Activated CD4-positive, alpha-beta T cell treated with anti-CD3 and anti-CD28 coated beads, Interleukin-2, amount 10 ng/mL, durations not matched to agents 24 days and 14 days (primary cell): ENCODE data around the gene PIK3R1. TPM values are rescaled to one million over a fixed set of nuclear protein-coding genes. Genes with fewer than 3 reads are reported as not detected.

Experiments
- DNase-seq: peaks from one replicate; pipeline ENCODE4 v3.0.0; 2022
- H3K27ac Mint-ChIP-seq: one replicate; pipeline ENCODE4 v1.8.0; 2022; ENCODE audit warnings: mild to moderate bottlenecking, mixed read lengths
- H3K27me3 Mint-ChIP-seq: one replicate; pipeline ENCODE4 v1.8.0; 2022; ENCODE audit warnings: mixed read lengths
- H3K36me3 Mint-ChIP-seq: one replicate; pipeline ENCODE4 v1.8.0; 2022; ENCODE audit warnings: low read depth, mild to moderate bottlenecking, mixed read lengths
- H3K4me1 Mint-ChIP-seq: one replicate; pipeline ENCODE4 v1.8.0; 2021; ENCODE audit warnings: mixed read lengths
- H3K4me3 Mint-ChIP-seq: one replicate; pipeline ENCODE4 v1.8.0; 2022; ENCODE audit warnings: mild to moderate bottlenecking, moderate library complexity, mixed read lengths
- H3K9me3 Mint-ChIP-seq: one replicate; pipeline ENCODE4 v1.8.0; 2021; ENCODE audit warnings: mixed read lengths
- intact Hi-C: fragments of 100-400 bp; cut with micrococcal nuclease; formaldehyde crosslinking; loops from one replicate; pipeline ENCODE4 v1.15.1; 2023
- total RNA-seq: library from RNA; stranded (reverse); gene quantifications from 2 replicates; pipeline ENCODE4 v1.2.3, GENCODE V29; 2022

The PIK3R1 gene
- total RNA-seq, 1 donor from 2014 or later = 38.6 TPM

- H3K4me1 Mint-ChIP-seq = peaks cover 37% of the 10 kb centered on the region
These were observed 315 bp downstream of the PIK3R1 start for GRCh38 chr5:68215898-68216244.

DNA sequence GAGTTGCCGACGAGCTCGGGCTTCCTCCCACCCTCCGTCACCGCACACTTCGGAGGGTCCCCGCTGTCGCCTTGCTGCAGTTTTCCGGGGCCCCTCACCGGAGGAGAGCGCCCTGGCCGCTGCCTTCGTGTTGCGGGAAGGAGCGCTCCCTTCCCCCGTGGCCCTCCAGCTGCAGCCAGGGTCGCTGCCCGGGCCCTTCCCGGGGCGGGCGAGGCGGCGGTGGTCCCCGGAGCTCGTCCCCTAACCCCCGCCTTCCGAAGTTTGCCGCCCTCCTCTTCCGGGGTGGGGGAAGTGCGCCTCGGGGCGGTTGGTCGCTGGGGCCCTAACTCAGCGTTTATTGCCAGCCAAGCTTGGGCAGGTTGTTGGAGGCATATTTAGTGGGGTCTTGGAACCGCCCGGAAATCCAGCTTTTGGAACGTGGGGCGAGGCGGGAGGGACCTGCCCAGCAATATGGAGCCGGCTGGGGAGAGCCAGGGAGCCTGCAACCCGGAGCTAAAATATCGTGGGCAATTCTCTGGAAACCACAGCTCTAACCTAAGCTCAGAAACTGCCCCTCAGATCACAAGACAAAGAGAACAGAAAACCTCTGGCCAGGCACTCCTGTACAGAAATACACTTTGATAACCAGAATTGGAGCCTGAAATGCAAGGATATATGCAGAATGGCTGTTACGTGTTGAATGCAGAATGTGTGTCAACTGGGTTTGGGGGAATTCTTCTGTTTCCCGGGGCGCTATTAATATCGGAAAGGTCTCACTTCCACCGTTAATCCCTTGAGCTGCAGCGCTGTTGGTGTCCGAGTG lies 890 bp downstream of the PIK3R1 start:
- no peaks in the 10 kb centered on the region for H3K27me3 Mint-ChIP-seq
- intact Hi-C loops = loop anchor here (1.0 to 10.0 kb wide), 4 partner anchors 58 to 951 kb away; partner anchors contain the start of gene CCNB1
- peaks cover 37% of the 10 kb centered on the region for H3K4me1 Mint-ChIP-seq
- peak overlapping the region; percentile 80 for H3K27ac Mint-ChIP-seq
- DNase-seq = peak; percentile 89
- peaks cover 27% of the 10 kb centered on the region for H3K36me3 Mint-ChIP-seq
- peaks cover 8% of the 10 kb centered on the region for H3K9me3 Mint-ChIP-seq
- peak overlapping the region; percentile 89 for H3K4me3 Mint-ChIP-seq

More at GRCh38 chr5:68215898-68216244, 315 bp downstream of the PIK3R1 start:
- DNase-seq = no peak
- H3K27ac Mint-ChIP-seq = peak overlapping the region; percentile 80
- peaks cover 13% of the 10 kb centered on the region for H3K9me3 Mint-ChIP-seq
- no peaks in the 10 kb centered on the region for H3K27me3 Mint-ChIP-seq
- peak overlapping the region; percentile 89 for H3K4me3 Mint-ChIP-seq
- intact Hi-C loops = loop anchor here (1.0 to 10.0 kb wide), 9 partner anchors 23 to 1212 kb away; partner anchors contain the start of gene CCNB1
- H3K36me3 Mint-ChIP-seq = peaks cover 27% of the 10 kb centered on the region

DNA sequence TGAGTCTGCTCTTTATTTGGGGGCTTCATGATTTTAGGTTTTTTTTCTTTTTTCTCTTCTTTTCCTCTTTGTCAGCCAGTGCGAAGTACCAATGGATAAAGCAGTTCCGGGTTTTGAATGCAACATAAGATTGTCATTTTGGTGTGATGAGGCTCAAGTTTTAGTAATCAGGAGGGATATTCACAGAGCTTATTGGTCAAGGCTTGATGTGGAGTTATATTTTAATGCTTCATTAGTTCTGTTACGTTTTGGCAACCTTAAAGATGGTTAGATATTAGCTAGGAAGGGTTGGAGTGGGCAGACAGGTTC lies 1.4 kb downstream of the PIK3R1 start:
- Mint-ChIP-seq H3K27me3 (no peaks in the 10 kb centered on the region), H3K4me3 (peak overlapping the region; percentile 89), H3K4me1 (peaks cover 39% of the 10 kb centered on the region), H3K27ac (peak overlapping the region; percentile 80), H3K9me3 (peaks cover 3% of the 10 kb centered on the region), H3K36me3 (peaks cover 26% of the 10 kb centered on the region)
- DNase-seq = no peak
- intact Hi-C loops = loop anchor here (2.0 to 10.0 kb wide), 3 partner anchors 58 to 950 kb away; partner anchors contain the start of gene CCNB1

- intact Hi-C loops = loop anchor here (2.0 to 10.0 kb wide), 3 partner anchors 57 to 950 kb away; partner anchors contain the start of gene CCNB1
- no peak for DNase-seq
- no peaks in the 10 kb centered on the region for H3K9me3 Mint-ChIP-seq
- H3K4me3 Mint-ChIP-seq = peak overlapping the region; percentile 89
- H3K4me1 Mint-ChIP-seq = peaks cover 44% of the 10 kb centered on the region
- no peaks in the 10 kb centered on the region for H3K27me3 Mint-ChIP-seq
- H3K36me3 Mint-ChIP-seq = peaks cover 29% of the 10 kb centered on the region
- H3K27ac Mint-ChIP-seq = no peak overlapping the region
These were observed 2.0 kb downstream of the PIK3R1 start for GRCh38 chr5:68217528-68217927.

DNA sequence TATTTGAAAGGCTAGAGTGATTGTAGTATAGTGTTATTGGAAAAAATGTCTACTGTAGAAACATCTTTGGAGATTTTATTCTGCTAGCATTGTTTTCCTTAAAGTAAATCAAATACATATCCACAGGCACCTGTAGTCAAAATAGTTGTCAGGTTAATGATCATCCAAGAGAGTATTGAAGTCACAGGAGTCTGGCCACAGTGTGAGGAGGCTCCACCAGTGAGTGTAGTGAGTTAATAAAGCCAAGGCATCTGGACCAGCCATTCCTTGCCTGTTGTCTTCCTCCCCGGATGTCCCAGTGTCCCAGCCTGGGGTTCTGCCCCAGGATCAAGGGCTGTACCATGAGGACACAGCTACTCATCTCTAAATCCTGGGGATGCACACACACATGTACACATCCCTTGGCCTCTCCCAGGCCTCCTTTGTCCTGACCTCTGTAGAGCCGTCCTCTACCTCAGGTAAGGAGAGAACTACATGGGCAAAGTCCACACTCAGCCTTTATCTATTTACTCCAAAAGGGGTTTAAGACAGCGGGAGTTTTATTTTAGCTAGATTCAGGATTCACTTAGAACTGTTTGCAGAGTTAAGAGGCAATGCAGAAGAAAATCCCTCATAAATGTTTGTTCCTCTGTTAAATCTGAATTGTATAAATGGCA lies 3.7 kb downstream of the PIK3R1 start:
- intact Hi-C loops = loop anchor here (5.0 to 10.0 kb wide), 2 partner anchors 166 to 948 kb away; partner anchors contain the start of gene CCNB1
- Mint-ChIP-seq H3K4me1 (peaks cover 51% of the 10 kb centered on the region), H3K36me3 (peaks cover 34% of the 10 kb centered on the region), H3K4me3 (no peak overlapping the region), H3K27ac (no peak overlapping the region), H3K27me3 (no peaks in the 10 kb centered on the region), H3K9me3 (no peaks in the 10 kb centered on the region)
- DNase-seq = no peak

DNA sequence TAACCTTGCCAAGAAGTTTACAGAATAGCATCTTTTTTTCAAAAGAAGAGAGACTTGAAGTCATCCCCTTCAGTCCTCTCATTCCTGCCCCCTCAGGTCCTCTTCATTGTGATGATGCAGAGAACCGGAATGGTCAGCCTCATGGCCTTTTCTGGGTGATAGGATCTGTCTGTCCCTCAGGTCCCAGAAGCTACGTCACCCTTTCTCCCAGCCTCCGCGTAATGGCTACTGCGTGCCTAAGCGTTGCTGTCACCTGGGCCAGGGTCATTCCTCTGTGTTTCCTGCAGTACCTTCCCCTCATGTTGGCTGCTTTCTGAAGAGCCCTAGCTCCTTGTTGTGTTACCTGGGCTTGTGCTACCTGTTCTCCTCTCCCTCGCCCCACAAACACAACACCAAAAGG lies 4.7 kb downstream of the PIK3R1 start:
- no peaks in the 10 kb centered on the region for H3K9me3 Mint-ChIP-seq
- H3K27ac Mint-ChIP-seq = no peak overlapping the region
- no peak overlapping the region for H3K4me3 Mint-ChIP-seq
- no peak for DNase-seq
- peaks cover 34% of the 10 kb centered on the region for H3K36me3 Mint-ChIP-seq
- intact Hi-C loops = no loop called here
- no peaks in the 10 kb centered on the region for H3K27me3 Mint-ChIP-seq
- peaks cover 54% of the 10 kb centered on the region for H3K4me1 Mint-ChIP-seq

- H3K27me3 Mint-ChIP-seq = no peaks in the 10 kb centered on the region
- intact Hi-C loops = no loop called here
- peaks cover 38% of the 10 kb centered on the region for H3K36me3 Mint-ChIP-seq
These were observed 5.4 kb downstream of the PIK3R1 start for GRCh38 chr5:68220914-68221313.

DNA sequence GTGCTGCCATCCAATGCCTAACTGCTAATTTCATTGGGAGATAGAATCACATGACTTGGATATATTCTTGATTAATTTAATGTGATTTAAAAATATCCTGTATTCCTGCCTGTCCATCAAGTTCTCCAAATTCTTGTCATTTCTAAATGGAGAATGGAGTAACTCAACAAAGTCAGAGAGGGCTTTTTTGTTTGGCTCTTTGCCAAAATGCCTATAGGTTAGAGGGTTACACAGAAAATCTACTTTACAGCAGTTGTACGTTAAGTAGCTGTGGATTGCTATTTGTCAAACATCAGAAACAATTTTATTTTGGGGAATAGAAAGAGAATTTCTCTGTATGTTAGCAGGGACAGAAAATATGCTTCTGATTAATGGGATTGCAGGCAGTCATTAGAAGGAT lies 5.9 kb downstream of the PIK3R1 start:
- no peak overlapping the region for H3K4me3 Mint-ChIP-seq
- H3K36me3 Mint-ChIP-seq = peaks cover 42% of the 10 kb centered on the region
- H3K27me3 Mint-ChIP-seq = no peaks in the 10 kb centered on the region
- no peak for DNase-seq
- no peaks in the 10 kb centered on the region for H3K9me3 Mint-ChIP-seq
- intact Hi-C loops = no loop called here
- H3K27ac Mint-ChIP-seq = no peak overlapping the region
- H3K4me1 Mint-ChIP-seq = peaks cover 62% of the 10 kb centered on the region

More at GRCh38 chr5:68220914-68221313, 5.4 kb downstream of the PIK3R1 start:
- H3K9me3 Mint-ChIP-seq = no peaks in the 10 kb centered on the region
- no peak overlapping the region for H3K27ac Mint-ChIP-seq
- peaks cover 60% of the 10 kb centered on the region for H3K4me1 Mint-ChIP-seq
- DNase-seq = no peak
- no peak overlapping the region for H3K4me3 Mint-ChIP-seq

DNA sequence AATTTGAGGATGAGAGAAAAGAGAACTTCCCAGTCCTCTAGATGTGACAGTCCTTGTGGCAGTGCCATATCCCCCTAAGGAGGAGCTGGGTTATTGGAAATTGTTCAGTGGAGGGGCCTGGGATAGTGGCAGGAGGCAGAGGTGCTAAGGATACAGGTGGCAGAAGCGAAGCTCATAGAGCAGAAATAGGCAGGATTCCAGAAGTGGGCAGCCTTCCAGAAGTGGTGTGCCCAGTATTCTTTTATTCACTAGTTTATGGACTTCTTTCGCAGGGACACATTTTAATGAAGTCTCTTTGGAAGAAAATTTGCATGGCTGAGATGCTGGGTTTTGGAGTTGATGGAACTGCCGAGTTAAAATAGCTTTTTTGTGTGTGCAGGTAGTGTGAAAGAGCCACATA lies 6.8 kb downstream of the PIK3R1 start:
- Mint-ChIP-seq H3K27me3 (no peaks in the 10 kb centered on the region), H3K9me3 (no peaks in the 10 kb centered on the region), H3K4me3 (no peak overlapping the region), H3K36me3 (peaks cover 46% of the 10 kb centered on the region), H3K27ac (no peak overlapping the region), H3K4me1 (peaks cover 59% of the 10 kb centered on the region)
- intact Hi-C loops = no loop called here
- DNase-seq = peak; percentile 38

- intact Hi-C loops = no loop called here
- Mint-ChIP-seq H3K36me3 (peaks cover 51% of the 10 kb centered on the region), H3K4me1 (peaks cover 53% of the 10 kb centered on the region), H3K27me3 (no peaks in the 10 kb centered on the region), H3K27ac (no peak overlapping the region), H3K4me3 (no peak overlapping the region), H3K9me3 (no peaks in the 10 kb centered on the region)
- no peak for DNase-seq
These were observed 7.3 kb downstream of the PIK3R1 start for GRCh38 chr5:68222824-68223354.

DNA sequence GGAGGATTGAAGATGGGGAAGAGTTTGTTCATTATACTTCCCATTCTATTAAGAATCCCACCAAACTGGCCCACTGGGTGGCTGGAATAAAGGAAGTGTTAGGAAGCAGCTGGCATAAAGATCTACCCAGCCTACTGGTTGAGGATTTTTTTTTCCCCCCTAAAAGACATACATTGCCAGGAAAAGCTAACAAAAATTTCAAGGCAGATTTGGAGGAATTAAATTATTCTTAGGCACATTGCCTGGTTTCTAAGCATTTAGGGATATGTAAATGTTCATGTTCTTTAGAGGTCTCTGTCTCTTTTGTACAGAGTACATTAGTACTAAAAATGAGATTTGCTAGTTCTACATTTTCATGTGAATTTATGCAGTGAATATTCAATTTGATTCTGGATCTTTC lies 8.3 kb downstream of the PIK3R1 start:
- H3K4me1 Mint-ChIP-seq = peaks cover 44% of the 10 kb centered on the region
- no peaks in the 10 kb centered on the region for H3K27me3 Mint-ChIP-seq
- H3K27ac Mint-ChIP-seq = no peak overlapping the region
- H3K4me3 Mint-ChIP-seq = no peak overlapping the region
- peaks cover 49% of the 10 kb centered on the region for H3K36me3 Mint-ChIP-seq
- intact Hi-C loops = no loop called here
- H3K9me3 Mint-ChIP-seq = no peaks in the 10 kb centered on the region
- no peak for DNase-seq

DNA sequence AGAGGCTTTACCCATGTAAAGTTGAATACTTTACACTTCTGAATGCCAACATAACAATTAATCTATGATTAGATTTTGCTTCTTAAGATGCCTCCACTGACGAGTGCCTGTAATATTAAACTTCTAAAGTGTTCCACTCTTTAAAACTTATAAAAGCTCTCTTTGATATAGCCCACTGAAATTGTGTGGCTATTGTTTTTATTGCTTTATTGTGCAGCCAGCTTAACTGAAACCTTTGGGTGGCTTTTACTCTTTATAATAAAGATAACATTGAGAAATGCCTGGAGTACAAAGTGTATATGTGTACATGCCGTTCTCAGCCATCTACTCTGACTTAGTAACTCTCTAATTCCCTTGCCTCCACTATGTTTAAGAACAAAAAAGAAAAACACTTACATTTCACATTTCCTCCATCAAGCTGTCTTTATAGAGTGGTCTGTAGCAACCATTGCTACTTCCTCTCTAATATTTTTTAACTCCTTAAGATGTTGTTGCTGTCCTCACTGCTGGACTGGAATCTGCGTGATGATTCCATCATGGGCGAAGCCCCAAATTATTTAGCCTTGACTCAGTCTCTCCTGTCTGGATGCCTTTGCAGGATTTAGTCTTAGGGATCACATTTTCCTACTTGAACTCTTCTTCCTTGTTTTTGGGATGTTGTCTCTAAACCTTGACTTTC lies 9.1 kb downstream of the PIK3R1 start:
- Mint-ChIP-seq H3K27ac (no peak overlapping the region), H3K36me3 (peaks cover 45% of the 10 kb centered on the region), H3K4me3 (no peak overlapping the region), H3K9me3 (no peaks in the 10 kb centered on the region), H3K4me1 (peaks cover 42% of the 10 kb centered on the region), H3K27me3 (no peaks in the 10 kb centered on the region)
- intact Hi-C loops = no loop called here
- DNase-seq = peak; percentile 43

GRCh38 chr5:68225188-68225910 lies 9.8 kb downstream of the PIK3R1 start:
- H3K27ac Mint-ChIP-seq = no peak overlapping the region
- intact Hi-C loops = no loop called here
- no peaks in the 10 kb centered on the region for H3K27me3 Mint-ChIP-seq
- peaks cover 43% of the 10 kb centered on the region for H3K36me3 Mint-ChIP-seq
- peak; percentile 40 for DNase-seq
- H3K4me1 Mint-ChIP-seq = peaks cover 45% of the 10 kb centered on the region
- H3K9me3 Mint-ChIP-seq = no peaks in the 10 kb centered on the region
- H3K4me3 Mint-ChIP-seq = no peak overlapping the region
